ENCODE data around the gene SERPINB12.

GRCh38 chr18:63575681-63576080 lies 33.5 kb downstream of the SERPINB12 start:
- no peak for TF ChIP-seq CTCF (IDR thresholded peaks at IDR 0.05)
- no peak for TF ChIP-seq POLR2A (IDR thresholded peaks at IDR 0.05)

Data from body of pancreas (tissue), 4 donors.